Measurements from ENCODE around the gene C7. TPM values are rescaled to one million over a fixed set of nuclear protein-coding genes. Genes with fewer than 3 reads are reported as not detected.

The C7 gene
- total RNA-seq: 3.1 and 33.9 TPM in 2 replicates

GRCh38 chr5:40909264-40909663 is at the start of gene C7:
C7 (plus strand) TSS chr5:40909497; CDS start chr5:40909611, 114 bp downstream.

Other genes starting within 250 kb of the C7 start
- 6.5 and 28.3 TPM in 2 replicates for gene PTGER4, start 229.6 kb upstream of the C7 start, total RNA-seq
- 13.0 and 13.7 TPM in 2 replicates for gene TTC33, start 153.5 kb upstream of the C7 start, total RNA-seq
- gene PRKAA1, start 111.1 kb upstream of the C7 start, total RNA-seq: 49.9 and 65.3 TPM in 2 replicates
- 77.7 and 213 TPM in 2 replicates for gene RPL37, start 74.3 kb upstream of the C7 start, total RNA-seq
- gene CARD6, start 68.1 kb upstream of the C7 start, total RNA-seq: 5.7 and 6.3 TPM in 2 replicates
- gene MROH2B, start 161.8 kb downstream of the C7 start, total RNA-seq: not detected in 2 replicates